ENCODE measurements around the gene MICAL2. TPM values are rescaled to one million over a fixed set of nuclear protein-coding genes. Genes with fewer than 3 reads are reported as not detected.

Gene MICAL2
- total and polyA plus RNA-seq, 2 of the 8 experiments (the other 6 are each of a cell fraction or from before 2014, with no cell fraction given): 1.3 to 4.1 TPM

DNA sequence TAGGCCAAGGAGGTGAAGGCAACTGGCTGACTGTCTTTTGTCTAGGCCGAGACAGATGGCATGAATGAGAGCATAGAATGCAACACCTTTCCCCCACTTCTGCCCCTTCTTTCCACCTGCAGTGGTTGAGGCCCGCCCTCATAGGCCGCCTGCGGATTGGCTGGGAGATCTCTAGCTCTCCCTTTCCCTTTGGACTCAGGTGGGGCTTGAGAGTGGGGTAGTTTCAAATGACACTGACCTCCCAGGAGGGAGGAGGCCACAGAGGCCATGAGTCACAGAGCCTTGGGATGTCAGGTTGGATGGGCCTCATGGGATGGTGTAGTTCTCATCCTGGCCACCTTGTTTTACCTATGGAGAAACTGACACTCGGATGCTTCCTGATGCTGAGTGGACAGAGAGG, 9.1 kb downstream of the MICAL2 start (continued):
- TF ChIP-seq SIN3A (conservative IDR thresholded peaks at IDR 0.05 in 1 of 2, IDR thresholded peaks at IDR 0.05 in 1 of 2; ENCODE audit: low read depth in 1 of 2, low read length in 2 of 2) (no peak), ASH2L (IDR thresholded peaks at IDR 0.05; ENCODE audit: low read length) (no peak), TAF1 (IDR thresholded peaks at IDR 0.05; ENCODE audit: low read depth, low read length) (no peak), RAD21 (IDR thresholded peaks at IDR 0.05 in 1 of 2, conservative IDR thresholded peaks at IDR 0.05 in 1 of 2; ENCODE audit: low read depth in 2 of 2, low read length in 2 of 2) (no peak), BCL11A (IDR thresholded peaks at IDR 0.05; ENCODE audit: low read depth in 2 of 2, low read length in 2 of 2) (no peak), POLR2AphosphoS5 (IDR thresholded peaks at IDR 0.05; ENCODE audit: low read depth, low read length) (no peak)
- TF ChIP-seq, protein P1, sequence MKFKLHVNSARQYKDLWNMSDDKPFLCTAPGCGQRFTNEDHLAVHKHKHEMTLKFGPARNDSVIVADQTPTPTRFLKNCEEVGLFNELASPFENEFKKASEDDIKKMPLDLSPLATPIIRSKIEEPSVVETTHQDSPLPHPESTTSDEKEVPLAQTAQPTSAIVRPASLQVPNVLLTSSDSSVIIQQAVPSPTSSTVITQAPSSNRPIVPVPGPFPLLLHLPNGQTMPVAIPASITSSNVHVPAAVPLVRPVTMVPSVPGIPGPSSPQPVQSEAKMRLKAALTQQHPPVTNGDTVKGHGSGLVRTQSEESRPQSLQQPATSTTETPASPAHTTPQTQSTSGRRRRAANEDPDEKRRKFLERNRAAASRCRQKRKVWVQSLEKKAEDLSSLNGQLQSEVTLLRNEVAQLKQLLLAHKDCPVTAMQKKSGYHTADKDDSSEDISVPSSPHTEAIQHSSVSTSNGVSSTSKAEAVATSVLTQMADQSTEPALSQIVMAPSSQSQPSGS (IDR thresholded peaks at IDR 0.05; ENCODE audit: low read length): no peak

Measured in H1 (cell line).